HEK293T (cell line): ENCODE results near the gene SCN1A.

Experiments used
- ARNT ChIP-seq: fragments of 450-650 bp; IDR thresholded peaks from 2 replicates; pipeline ENCODE4 v1.6.1; 2017; ENCODE audit warnings: mild to moderate bottlenecking
- BHLHE40 ChIP-seq: fragments of 450-650 bp; IDR thresholded peaks from 2 replicates; pipeline ENCODE4 v1.6.1; 2016; ENCODE audit warnings: mild to moderate bottlenecking, moderate library complexity, borderline replicate concordance
- CTBP1 ChIP-seq: fragments of 450-650 bp; IDR thresholded peaks from 2 replicates; pipeline ENCODE4 v1.6.1; 2016; ENCODE audit warnings: borderline replicate concordance
- FOXA1 ChIP-seq: fragments of 450-650 bp; IDR thresholded peaks from 2 replicates; pipeline ENCODE4 v1.6.1; 2016; ENCODE audit warnings: mild to moderate bottlenecking
- FOXK2 ChIP-seq: fragments of 450-650 bp; IDR thresholded peaks from 2 replicates; pipeline ENCODE4 v1.6.1; 2016; ENCODE audit warnings: mild to moderate bottlenecking
- FOXM1 ChIP-seq: fragments of 450-650 bp; IDR thresholded peaks from 2 replicates; pipeline ENCODE4 v1.6.1; 2017; ENCODE audit warnings: mild to moderate bottlenecking, borderline replicate concordance
- LEF1 ChIP-seq: fragments of 450-650 bp; IDR thresholded peaks from 2 replicates; pipeline ENCODE4 v1.6.1; 2017; ENCODE audit warnings: mild to moderate bottlenecking, borderline replicate concordance
- NFRKB ChIP-seq: fragments of 450-650 bp; IDR thresholded peaks from 2 replicates; pipeline ENCODE4 v1.6.1; 2016; ENCODE audit warnings: mild to moderate bottlenecking, moderate library complexity
- SP1 ChIP-seq: fragments of 450-650 bp; IDR thresholded peaks from 2 replicates; pipeline ENCODE4 v1.6.1; 2017
- SUZ12 ChIP-seq: fragments of 450-650 bp; IDR thresholded peaks from 2 replicates; pipeline ENCODE4 v1.6.1; 2016; ENCODE audit warnings: mild to moderate bottlenecking

GRCh38 chr2:166011660-166012059, 116.2 kb downstream of the SCN1A start:
- TF ChIP-seq FOXA1 (no peak), ARNT (no peak), FOXK2 (no peak), CTBP1 (no peak), LEF1 (no peak), FOXM1 (no peak), SUZ12 (no peak), BHLHE40 (no peak), NFRKB (no peak), SP1 (no peak)
